Measurements from ENCODE around the gene HORMAD1. TPM values are rescaled to one million over a fixed set of nuclear protein-coding genes. Genes with fewer than 3 reads are reported as not detected.
A peak's percentile ranks its signal among the peaks of the same experiment; 100 is the strongest.
"Not testable (repeated sequence)": the region's sequence is repeated elsewhere in the genome, so short reads cannot be mapped to it uniquely, and the experiment has no call there.

Gene HORMAD1
- total RNA-seq, 1 donor from 2014 or later: 1.8 TPM

- Histone ChIP-seq H3K27me3 (ENCODE audit: control insufficient read depth, insufficient read depth, low read length) (no peaks in the 10 kb centered on the region), H3K36me3 (ENCODE audit: control insufficient read depth, insufficient read depth, low read length) (no peaks in the 10 kb centered on the region), H3K4me3 (ENCODE audit: low read depth, low read length) (no peak overlapping the region)
- DNase-seq (ENCODE audit: low read depth) (no peak), FAIRE-seq (no peak)
- TF ChIP-seq CTCF (IDR thresholded peaks at IDR 0.05; ENCODE audit: insufficient read depth, low read length, severe bottlenecking): no peak
These were observed 41.7 kb downstream of the HORMAD1 start for GRCh38 chr1:150678988-150679387.

- DNase-seq (ENCODE audit: low read depth) (no peak), FAIRE-seq (no peak)
- H3K4me3 ChIP-seq (ENCODE audit: low read depth, low read length): no peak overlapping the region
- no peaks in the 10 kb centered on the region for H3K36me3 ChIP-seq (ENCODE audit: control insufficient read depth, insufficient read depth, low read length)
- TF ChIP-seq CTCF (IDR thresholded peaks at IDR 0.05; ENCODE audit: insufficient read depth, low read length, severe bottlenecking): no peak
- H3K27me3 ChIP-seq (ENCODE audit: control insufficient read depth, insufficient read depth, low read length): no peaks in the 10 kb centered on the region
These were observed 45.8 kb downstream of the HORMAD1 start for GRCh38 chr1:150674881-150675280.

GRCh38 chr1:150663321-150663720 lies 57.4 kb downstream of the HORMAD1 start:
- DNase-seq (ENCODE audit: low read depth): no peak
- H3K4me3 ChIP-seq (ENCODE audit: low read depth, low read length): no peak overlapping the region
- TF ChIP-seq CTCF (IDR thresholded peaks at IDR 0.05; ENCODE audit: insufficient read depth, low read length, severe bottlenecking): no peak
- H3K27me3 ChIP-seq (ENCODE audit: control insufficient read depth, insufficient read depth, low read length): no peaks in the 10 kb centered on the region
- no peak for FAIRE-seq
- peaks cover 2% of the 10 kb centered on the region for H3K36me3 ChIP-seq (ENCODE audit: control insufficient read depth, insufficient read depth, low read length)

GRCh38 chr1:150662811-150663210 lies 57.9 kb downstream of the HORMAD1 start:
- Histone ChIP-seq H3K36me3 (ENCODE audit: control insufficient read depth, insufficient read depth, low read length) (peaks cover 4% of the 10 kb centered on the region), H3K4me3 (ENCODE audit: low read depth, low read length) (no peak overlapping the region), H3K27me3 (ENCODE audit: control insufficient read depth, insufficient read depth, low read length) (no peaks in the 10 kb centered on the region)
- no peak for TF ChIP-seq CTCF (IDR thresholded peaks at IDR 0.05; ENCODE audit: insufficient read depth, low read length, severe bottlenecking)
- DNase-seq (ENCODE audit: low read depth) (no peak), FAIRE-seq (no peak)

GRCh38 chr1:150661156-150661555 lies 59.5 kb downstream of the HORMAD1 start:
- Histone ChIP-seq H3K36me3 (ENCODE audit: control insufficient read depth, insufficient read depth, low read length) (peaks cover 4% of the 10 kb centered on the region), H3K27me3 (ENCODE audit: control insufficient read depth, insufficient read depth, low read length) (no peaks in the 10 kb centered on the region), H3K4me3 (ENCODE audit: low read depth, low read length) (no peak overlapping the region)
- DNase-seq (ENCODE audit: low read depth) (peak; percentile 97), FAIRE-seq (no peak)
- no peak for TF ChIP-seq CTCF (IDR thresholded peaks at IDR 0.05; ENCODE audit: insufficient read depth, low read length, severe bottlenecking)

- no peak for TF ChIP-seq CTCF (IDR thresholded peaks at IDR 0.05; ENCODE audit: insufficient read depth, low read length, severe bottlenecking)
- DNase-seq (ENCODE audit: low read depth) (no peak), FAIRE-seq (no peak)
- Histone ChIP-seq H3K36me3 (ENCODE audit: control insufficient read depth, insufficient read depth, low read length) (peaks cover 4% of the 10 kb centered on the region), H3K4me3 (ENCODE audit: low read depth, low read length) (no peak overlapping the region), H3K27me3 (ENCODE audit: control insufficient read depth, insufficient read depth, low read length) (no peaks in the 10 kb centered on the region)
These were observed 60.1 kb downstream of the HORMAD1 start for GRCh38 chr1:150660584-150660983.

- not testable (repeated sequence) for FAIRE-seq; H3K4me3 ChIP-seq (ENCODE audit: low read depth, low read length); DNase-seq (ENCODE audit: low read depth); H3K27me3 ChIP-seq (ENCODE audit: control insufficient read depth, insufficient read depth, low read length); H3K36me3 ChIP-seq (ENCODE audit: control insufficient read depth, insufficient read depth, low read length)
These were observed 63.6 kb downstream of the HORMAD1 start for GRCh38 chr1:150657064-150657463.

GRCh38 chr1:150654635-150655034 lies 66.1 kb downstream of the HORMAD1 start:
- FAIRE-seq: not testable (repeated sequence)

More at GRCh38 chr1:150654635-150655034, 66.1 kb downstream of the HORMAD1 start:
- H3K4me3 ChIP-seq (ENCODE audit: low read depth, low read length); H3K27me3 ChIP-seq (ENCODE audit: control insufficient read depth, insufficient read depth, low read length); DNase-seq (ENCODE audit: low read depth); H3K36me3 ChIP-seq (ENCODE audit: control insufficient read depth, insufficient read depth, low read length): not testable (repeated sequence)

Measured in bronchial epithelial cell (primary cell).